HG02981 (cell line): ENCODE results near the gene FOXO3.

Experiments
- ATAC-seq: cut with Tn5 transposase; IDR thresholded peaks from one replicate; pipeline ENCODE4 v1.9.1; 2021; ENCODE audit warnings: mild to moderate bottlenecking, moderate library complexity; ENCODE audit not compliant: unreplicated experiment

FOXO3 gene

GRCh38 chr6:108710551-108710950 lies 149.8 kb downstream of the FOXO3 start:
- no peak for ATAC-seq

- no peak for ATAC-seq
These were observed 150.4 kb downstream of the FOXO3 start for GRCh38 chr6:108711071-108711470.

GRCh38 chr6:108711826-108712225 lies 151.1 kb downstream of the FOXO3 start:
- no peak for ATAC-seq

GRCh38 chr6:108712946-108713345 lies 152.2 kb downstream of the FOXO3 start:
- ATAC-seq: no peak

GRCh38 chr6:108714101-108714765 lies 153.5 kb downstream of the FOXO3 start:
- ATAC-seq: no peak

GRCh38 chr6:108714766-108715414 lies 154.2 kb downstream of the FOXO3 start:
- ATAC-seq: no peak

GRCh38 chr6:108715832-108716231 lies 155.1 kb downstream of the FOXO3 start:
- ATAC-seq: no peak

GRCh38 chr6:108716801-108717791 lies 156.4 kb downstream of the FOXO3 start:
- no peak for ATAC-seq

GRCh38 chr6:108719477-108719876 lies 158.8 kb downstream of the FOXO3 start:
- ATAC-seq: no peak

- no peak for ATAC-seq
These were observed 160.1 kb downstream of the FOXO3 start for GRCh38 chr6:108720827-108721226.

- ATAC-seq: no peak
These were observed 160.6 kb downstream of the FOXO3 start for GRCh38 chr6:108721286-108721685.

GRCh38 chr6:108723594-108723993 lies 162.9 kb downstream of the FOXO3 start:
- no peak for ATAC-seq

GRCh38 chr6:108726726-108727339 lies 166.1 kb downstream of the FOXO3 start:
- no peak for ATAC-seq

GRCh38 chr6:108727966-108728730 lies 167.4 kb downstream of the FOXO3 start:
- ATAC-seq: no peak

- no peak for ATAC-seq
These were observed 168.1 kb downstream of the FOXO3 start for GRCh38 chr6:108728826-108729225.

GRCh38 chr6:108730635-108731515 lies 170.2 kb downstream of the FOXO3 start:
- no peak for ATAC-seq

GRCh38 chr6:108732091-108732870 lies 171.6 kb downstream of the FOXO3 start:
- ATAC-seq: no peak

GRCh38 chr6:108733051-108733450 lies 172.3 kb downstream of the FOXO3 start:
- no peak for ATAC-seq
